MM.1S (cell line): ENCODE data around the gene COPS8.

Experiments used
- EZH2 ChIP-seq: fragments of 300-600 bp; sonication (generic); optimal IDR thresholded peaks from 2 replicates; pipeline ENCODE3; 2017; ENCODE audit warnings: low read depth, mild to moderate bottlenecking, antibody characterized with exemption, low read length, mixed read lengths
- EZH2phosphoT487 ChIP-seq: fragments of 300-600 bp; sonication (generic); IDR thresholded peaks from 2 replicates; pipeline ENCODE4 v1.6.1; 2018; ENCODE audit warnings: antibody characterized with exemption, low read length
- TF ChIP-seq, protein P1 (sequence below): fragments of 300-600 bp; sonication (generic); IDR thresholded peaks from 2 replicates; pipeline ENCODE4 v1.5.1; 2016; ENCODE audit warnings: antibody characterized with exemption, low read length, mixed read lengths

- TF ChIP-seq, protein P1, sequence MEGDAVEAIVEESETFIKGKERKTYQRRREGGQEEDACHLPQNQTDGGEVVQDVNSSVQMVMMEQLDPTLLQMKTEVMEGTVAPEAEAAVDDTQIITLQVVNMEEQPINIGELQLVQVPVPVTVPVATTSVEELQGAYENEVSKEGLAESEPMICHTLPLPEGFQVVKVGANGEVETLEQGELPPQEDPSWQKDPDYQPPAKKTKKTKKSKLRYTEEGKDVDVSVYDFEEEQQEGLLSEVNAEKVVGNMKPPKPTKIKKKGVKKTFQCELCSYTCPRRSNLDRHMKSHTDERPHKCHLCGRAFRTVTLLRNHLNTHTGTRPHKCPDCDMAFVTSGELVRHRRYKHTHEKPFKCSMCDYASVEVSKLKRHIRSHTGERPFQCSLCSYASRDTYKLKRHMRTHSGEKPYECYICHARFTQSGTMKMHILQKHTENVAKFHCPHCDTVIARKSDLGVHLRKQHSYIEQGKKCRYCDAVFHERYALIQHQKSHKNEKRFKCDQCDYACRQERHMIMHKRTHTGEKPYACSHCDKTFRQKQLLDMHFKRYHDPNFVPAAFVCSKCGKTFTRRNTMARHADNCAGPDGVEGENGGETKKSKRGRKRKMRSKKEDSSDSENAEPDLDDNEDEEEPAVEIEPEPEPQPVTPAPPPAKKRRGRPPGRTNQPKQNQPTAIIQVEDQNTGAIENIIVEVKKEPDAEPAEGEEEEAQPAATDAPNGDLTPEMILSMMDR, result no peak
- TF ChIP-seq EZH2phosphoT487 (no peak), EZH2 (no peak)
These were observed 32.3 kb downstream of the COPS8 start for GRCh38 chr2:237118025-237118424.
